ENCODE measurements around the gene MED29. TPM values are rescaled to one million over a fixed set of nuclear protein-coding genes. Genes with fewer than 3 reads are reported as not detected.

MED29 gene
- total and polyA plus RNA-seq, 2 of the 13 experiments (the other 11 are each of a cell fraction or from before 2014, with no cell fraction given) = 14.0 to 19.7 TPM

DNA sequence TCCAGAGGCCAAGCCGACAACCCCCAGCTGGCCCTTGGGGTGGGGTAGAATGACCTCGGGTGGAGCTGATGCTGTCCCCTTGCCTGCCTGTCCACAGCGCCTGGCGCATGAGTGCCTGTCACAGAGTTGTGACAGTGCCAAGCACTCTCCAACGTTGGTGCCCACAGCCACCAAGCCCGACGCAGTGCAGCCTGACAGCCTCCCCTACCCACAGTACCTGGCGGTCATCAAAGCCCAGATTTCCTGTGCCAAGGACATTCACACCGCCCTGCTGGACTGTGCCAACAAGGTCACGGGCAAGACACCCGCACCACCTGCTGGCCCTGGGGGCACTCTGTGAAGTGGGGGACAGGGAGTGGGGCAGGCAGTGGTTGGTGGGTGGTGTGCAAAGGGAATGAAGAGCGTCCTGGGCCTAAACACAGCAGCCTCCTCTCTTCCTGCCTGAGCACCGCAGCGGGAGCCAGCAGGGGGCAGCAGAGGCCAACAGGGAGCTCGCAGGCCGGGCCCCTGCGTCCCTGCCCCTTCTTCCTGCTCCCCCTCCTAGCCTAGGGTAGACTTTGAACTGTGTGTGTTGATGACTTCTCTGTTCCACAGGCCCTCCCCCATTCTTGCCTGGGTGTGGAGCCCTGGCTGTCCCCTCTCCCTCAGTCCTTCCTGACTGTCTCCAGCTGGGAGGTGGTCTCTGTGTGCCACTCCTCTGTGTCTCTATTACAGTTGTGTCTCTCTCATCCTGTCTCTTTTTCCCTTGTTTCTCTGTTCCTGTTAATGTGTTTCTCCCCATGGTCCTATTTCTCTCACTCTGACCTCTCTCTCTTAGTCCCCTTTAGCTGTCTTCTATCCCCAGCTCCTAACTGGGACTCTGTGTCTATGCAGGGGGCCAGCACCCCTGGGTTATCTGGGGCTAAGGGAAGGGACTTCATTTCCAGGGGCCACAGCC lies 6.5 kb downstream of the MED29 start (continued):
- TF ChIP-seq HNF4G (IDR thresholded peaks at IDR 0.05; ENCODE audit: borderline replicate concordance, low read depth, low read length) = peak; percentile 98
- peak; percentile 99 for TF ChIP-seq HNF4G (CRISPR knock-in tag; IDR thresholded peaks at IDR 0.05; ENCODE audit: borderline replicate concordance, low read depth)
- peak; percentile 88 for TF ChIP-seq RCOR2 (CRISPR knock-in tag; IDR thresholded peaks at IDR 0.05)
- peak; percentile 64; the same call in 1 of the 2 replicates for TF ChIP-seq HOXA5 (CRISPR knock-in tag; IDR thresholded peaks at IDR 0.05)
- peak; percentile 59; the same call in 1 of the 2 replicates for TF ChIP-seq NR2F6 (IDR thresholded peaks at IDR 0.05)
- peak; percentile 86 for TF ChIP-seq NR2F6 (CRISPR knock-in tag; IDR thresholded peaks at IDR 0.05)
- TF ChIP-seq, protein P1, sequence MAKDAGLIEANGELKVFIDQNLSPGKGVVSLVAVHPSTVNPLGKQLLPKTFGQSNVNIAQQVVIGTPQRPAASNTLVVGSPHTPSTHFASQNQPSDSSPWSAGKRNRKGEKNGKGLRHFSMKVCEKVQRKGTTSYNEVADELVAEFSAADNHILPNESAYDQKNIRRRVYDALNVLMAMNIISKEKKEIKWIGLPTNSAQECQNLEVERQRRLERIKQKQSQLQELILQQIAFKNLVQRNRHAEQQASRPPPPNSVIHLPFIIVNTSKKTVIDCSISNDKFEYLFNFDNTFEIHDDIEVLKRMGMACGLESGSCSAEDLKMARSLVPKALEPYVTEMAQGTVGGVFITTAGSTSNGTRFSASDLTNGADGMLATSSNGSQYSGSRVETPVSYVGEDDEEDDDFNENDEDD (CRISPR knock-in tag; IDR thresholded peaks at IDR 0.05; ENCODE audit: borderline replicate concordance) = no peak
- TF ChIP-seq ZNF484 (CRISPR knock-in tag; IDR thresholded peaks at IDR 0.05; ENCODE audit: borderline replicate concordance, low read depth) = no peak
- TF ChIP-seq, protein P2, sequence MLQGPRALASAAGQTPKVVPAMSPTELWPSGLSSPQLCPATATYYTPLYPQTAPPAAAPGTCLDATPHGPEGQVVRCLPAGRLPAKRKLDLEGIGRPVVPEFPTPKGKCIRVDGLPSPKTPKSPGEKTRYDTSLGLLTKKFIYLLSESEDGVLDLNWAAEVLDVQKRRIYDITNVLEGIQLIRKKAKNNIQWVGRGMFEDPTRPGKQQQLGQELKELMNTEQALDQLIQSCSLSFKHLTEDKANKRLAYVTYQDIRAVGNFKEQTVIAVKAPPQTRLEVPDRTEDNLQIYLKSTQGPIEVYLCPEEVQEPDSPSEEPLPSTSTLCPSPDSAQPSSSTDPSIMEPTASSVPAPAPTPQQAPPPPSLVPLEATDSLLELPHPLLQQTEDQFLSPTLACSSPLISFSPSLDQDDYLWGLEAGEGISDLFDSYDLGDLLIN (CRISPR knock-in tag; IDR thresholded peaks at IDR 0.05; ENCODE audit: borderline replicate concordance) = no peak
- peak; percentile 84 for TF ChIP-seq NFKBIZ (CRISPR knock-in tag; IDR thresholded peaks at IDR 0.05)
- TF ChIP-seq ZNF180 (CRISPR knock-in tag; IDR thresholded peaks at IDR 0.05; ENCODE audit: borderline replicate concordance, low read depth) = no peak
- TF ChIP-seq ZNF709 (CRISPR knock-in tag; IDR thresholded peaks at IDR 0.05) = peak; percentile 42; the same call in 1 of the 2 replicates
- TF ChIP-seq MTF2 (CRISPR knock-in tag; IDR thresholded peaks at IDR 0.05; ENCODE audit: borderline replicate concordance) = no peak
- TF ChIP-seq, protein P3, sequence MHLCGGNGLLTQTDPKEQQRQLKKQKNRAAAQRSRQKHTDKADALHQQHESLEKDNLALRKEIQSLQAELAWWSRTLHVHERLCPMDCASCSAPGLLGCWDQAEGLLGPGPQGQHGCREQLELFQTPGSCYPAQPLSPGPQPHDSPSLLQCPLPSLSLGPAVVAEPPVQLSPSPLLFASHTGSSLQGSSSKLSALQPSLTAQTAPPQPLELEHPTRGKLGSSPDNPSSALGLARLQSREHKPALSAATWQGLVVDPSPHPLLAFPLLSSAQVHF (CRISPR knock-in tag; IDR thresholded peaks at IDR 0.05) = peak; percentile 78; the same call in 1 of the 2 replicates
- TF ChIP-seq, protein P4, sequence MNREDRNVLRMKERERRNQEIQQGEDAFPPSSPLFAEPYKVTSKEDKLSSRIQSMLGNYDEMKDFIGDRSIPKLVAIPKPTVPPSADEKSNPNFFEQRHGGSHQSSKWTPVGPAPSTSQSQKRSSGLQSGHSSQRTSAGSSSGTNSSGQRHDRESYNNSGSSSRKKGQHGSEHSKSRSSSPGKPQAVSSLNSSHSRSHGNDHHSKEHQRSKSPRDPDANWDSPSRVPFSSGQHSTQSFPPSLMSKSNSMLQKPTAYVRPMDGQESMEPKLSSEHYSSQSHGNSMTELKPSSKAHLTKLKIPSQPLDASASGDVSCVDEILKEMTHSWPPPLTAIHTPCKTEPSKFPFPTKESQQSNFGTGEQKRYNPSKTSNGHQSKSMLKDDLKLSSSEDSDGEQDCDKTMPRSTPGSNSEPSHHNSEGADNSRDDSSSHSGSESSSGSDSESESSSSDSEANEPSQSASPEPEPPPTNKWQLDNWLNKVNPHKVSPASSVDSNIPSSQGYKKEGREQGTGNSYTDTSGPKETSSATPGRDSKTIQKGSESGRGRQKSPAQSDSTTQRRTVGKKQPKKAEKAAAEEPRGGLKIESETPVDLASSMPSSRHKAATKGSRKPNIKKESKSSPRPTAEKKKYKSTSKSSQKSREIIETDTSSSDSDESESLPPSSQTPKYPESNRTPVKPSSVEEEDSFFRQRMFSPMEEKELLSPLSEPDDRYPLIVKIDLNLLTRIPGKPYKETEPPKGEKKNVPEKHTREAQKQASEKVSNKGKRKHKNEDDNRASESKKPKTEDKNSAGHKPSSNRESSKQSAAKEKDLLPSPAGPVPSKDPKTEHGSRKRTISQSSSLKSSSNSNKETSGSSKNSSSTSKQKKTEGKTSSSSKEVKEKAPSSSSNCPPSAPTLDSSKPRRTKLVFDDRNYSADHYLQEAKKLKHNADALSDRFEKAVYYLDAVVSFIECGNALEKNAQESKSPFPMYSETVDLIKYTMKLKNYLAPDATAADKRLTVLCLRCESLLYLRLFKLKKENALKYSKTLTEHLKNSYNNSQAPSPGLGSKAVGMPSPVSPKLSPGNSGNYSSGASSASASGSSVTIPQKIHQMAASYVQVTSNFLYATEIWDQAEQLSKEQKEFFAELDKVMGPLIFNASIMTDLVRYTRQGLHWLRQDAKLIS (CRISPR knock-in tag; IDR thresholded peaks at IDR 0.05) = peak; percentile 79; the same call in 1 of the 2 replicates
- peak; percentile 61; the same call in 1 of the 2 replicates for TF ChIP-seq BCL6 (CRISPR knock-in tag; IDR thresholded peaks at IDR 0.05)
- TF ChIP-seq KAT8 (CRISPR knock-in tag; IDR thresholded peaks at IDR 0.05) = peak; percentile 85; the same call in 1 of the 2 replicates
- peak; percentile 26; the same call in 1 of the 2 replicates for TF ChIP-seq ZNF33B (CRISPR knock-in tag; IDR thresholded peaks at IDR 0.05)
- no peak for TF ChIP-seq ZFAT (CRISPR knock-in tag; conservative IDR thresholded peaks at IDR 0.05)
- TF ChIP-seq XBP1 (CRISPR knock-in tag; IDR thresholded peaks at IDR 0.05) = no peak
- no peak for TF ChIP-seq KMT2A (CRISPR knock-in tag; IDR thresholded peaks at IDR 0.05)

All from HepG2 (cell line).